H1 (cell line): ENCODE measurements around the gene SLC15A3. TPM values are rescaled to one million over a fixed set of nuclear protein-coding genes. Genes with fewer than 3 reads are reported as not detected.

ENCODE experiments used
- HDAC2 ChIP-seq, 2 experiments: fragments of 300-600 bp in 1 of 2; sonication (generic) in 1 of 2; IDR thresholded peaks; 2 replicates each; pipeline ENCODE4 v1.6.1; 2011 to 2012; ENCODE audit warnings: low read depth in 2 of 2, low read length in 2 of 2, mild to moderate bottlenecking in 2 of 2, moderate library complexity in 2 of 2, borderline replicate concordance in 1 of 2, inconsistent platforms in 1 of 2
- polyA plus RNA-seq, 7 experiments: library from polyadenylated mRNA; depleted of rRNA in 3 of 7; stranded (reverse) in 5 of 7; unstranded in 2 of 7; fragments of >200 nt in 5 of 7; fragments of 200-250 nt in 2 of 7; gene quantifications; 1 replicate in 5 of 7; 2 replicates in 1 of 7; 4 replicates in 1 of 7; pipeline versions ENCODE4 v1.2.1 to v1.2.3, GENCODE V29; 2011 to 2013; ENCODE audit warnings: missing spikeins in 2 of 7, mixed read lengths in 2 of 7
- total RNA-seq: library from RNA; stranded (reverse); fragmentation: NEBNext Ultra II Directional; extraction: Animal tissue kit (Norgen Biotek cat#: 25700); gene quantifications from 2 replicates; pipeline ENCODE4 v1.2.1, GENCODE V29; 2021

Gene SLC15A3
- total and polyA plus RNA-seq, 2 of the 8 experiments (the other 6 are each of a cell fraction or from before 2014, with no cell fraction given) = 25.8 to 31.0 TPM

- TF ChIP-seq HDAC2 (IDR thresholded peaks at IDR 0.05; ENCODE audit: borderline replicate concordance in 1 of 2, low read depth in 2 of 2, low read length in 2 of 2) = no peak
Observed at GRCh38 chr11:60992842-60993409, 41.0 kb upstream of the SLC15A3 start (continued).
